GM18867 (cell line): ENCODE data around the gene POLR2C.

ENCODE experiments used
- ATAC-seq: cut with Tn5 transposase; IDR thresholded peaks from one replicate; pipeline ENCODE4 v1.9.1; 2021; ENCODE audit warnings: mild to moderate bottlenecking, moderate library complexity; ENCODE audit not compliant: unreplicated experiment

POLR2C gene

DNA sequence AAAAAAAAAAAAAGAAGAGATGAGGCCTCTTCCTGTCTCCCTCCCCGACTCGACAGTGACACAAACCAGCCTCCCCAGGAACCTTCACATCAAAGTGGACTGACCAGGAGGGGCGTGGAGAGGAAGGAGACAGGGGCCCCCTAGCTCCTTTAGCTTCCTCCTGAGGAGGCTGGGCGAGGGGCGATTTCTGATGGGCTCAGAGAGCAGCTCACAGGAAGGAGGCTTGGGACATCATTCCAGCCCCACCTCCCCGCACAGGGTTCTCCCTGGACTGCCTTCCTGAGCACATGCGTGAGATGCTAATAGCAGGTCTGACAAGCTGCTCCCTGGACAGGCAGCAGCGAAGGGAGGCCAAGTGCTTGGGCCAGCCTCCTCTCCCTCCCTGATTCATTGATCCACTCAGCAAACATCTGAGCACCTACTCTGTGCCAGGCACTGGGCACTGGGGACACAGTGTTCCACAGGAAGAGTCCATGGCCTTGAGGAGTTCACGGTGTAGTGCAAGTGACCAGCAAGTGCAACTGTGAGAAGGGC is 38.2 kb downstream of the POLR2C start:
- ATAC-seq: no peak

DNA sequence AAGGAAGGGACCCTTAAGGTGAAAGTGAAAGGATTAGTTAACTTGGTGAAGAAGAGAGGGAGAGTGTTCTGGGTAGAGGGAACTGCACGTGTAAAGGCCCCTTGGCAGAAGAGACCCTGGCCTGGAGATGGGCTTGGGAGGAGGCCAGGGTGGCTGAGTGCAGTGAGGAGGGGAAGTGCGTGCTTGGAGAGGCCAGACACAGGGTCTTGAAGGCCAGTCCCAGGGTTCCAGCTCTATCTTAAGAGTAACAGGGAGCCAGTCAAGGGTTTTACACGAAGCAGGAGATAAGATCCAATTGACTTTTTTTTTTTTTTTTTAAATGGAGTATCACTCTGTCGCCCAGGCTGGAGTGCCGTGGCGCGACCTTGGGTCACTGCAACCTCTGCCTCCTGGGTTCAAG is 39.0 kb downstream of the POLR2C start:
- no peak for ATAC-seq

DNA sequence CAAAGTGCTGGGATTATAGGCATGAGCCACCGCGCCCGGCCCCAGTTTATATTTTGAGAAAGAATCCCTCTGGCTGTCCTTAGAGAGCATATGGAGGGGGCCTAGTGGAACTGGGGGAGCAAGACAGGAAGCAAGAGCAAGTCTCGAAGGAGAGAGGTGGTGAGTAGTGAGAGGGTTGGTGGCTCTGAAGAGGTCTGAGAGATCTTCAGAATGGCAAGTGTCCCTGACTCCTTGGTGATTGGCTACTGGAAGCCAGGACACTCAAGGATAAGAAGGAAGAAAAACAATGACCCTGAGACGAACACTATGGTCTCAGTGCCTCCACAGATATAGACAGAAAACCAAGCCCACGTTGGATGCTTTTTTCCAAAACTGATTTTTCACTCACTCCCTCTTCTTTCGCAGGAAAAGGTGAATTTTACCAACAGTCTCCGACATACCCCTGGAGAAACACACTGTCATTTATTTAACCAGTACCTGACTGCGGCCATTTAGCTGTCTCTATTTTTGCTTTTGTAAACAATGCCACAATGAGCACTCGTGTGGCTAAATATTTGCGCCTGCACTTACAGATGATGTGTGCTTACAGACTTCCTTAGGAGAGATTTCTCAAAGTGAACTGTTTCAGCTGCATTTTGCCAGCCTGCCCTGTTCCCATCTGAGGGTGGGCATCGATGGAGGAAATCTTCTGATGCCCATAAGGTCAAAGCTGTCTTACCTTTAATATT is 39.7 kb downstream of the POLR2C start:
- ATAC-seq: no peak

DNA sequence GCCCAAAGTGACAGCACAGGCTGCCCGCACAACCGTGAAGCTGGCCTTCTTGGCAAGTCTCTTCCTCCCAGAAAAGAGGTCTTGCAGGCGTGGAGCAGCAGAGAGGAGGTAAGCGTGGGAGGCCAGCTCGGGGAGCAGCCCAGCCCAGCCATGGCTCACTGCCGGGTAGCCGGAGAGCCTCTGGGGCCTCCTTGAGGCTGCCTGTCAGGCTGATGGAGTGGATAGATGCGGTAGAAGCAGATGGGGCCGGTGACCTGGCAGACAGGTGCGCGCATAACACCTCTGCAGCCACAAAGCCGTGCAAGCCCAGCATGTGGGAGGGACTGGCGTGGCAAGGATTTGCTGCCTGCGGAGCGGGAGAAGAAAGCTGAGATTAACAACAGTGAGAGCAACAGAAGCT is 40.9 kb downstream of the POLR2C start:
- no peak for ATAC-seq

DNA sequence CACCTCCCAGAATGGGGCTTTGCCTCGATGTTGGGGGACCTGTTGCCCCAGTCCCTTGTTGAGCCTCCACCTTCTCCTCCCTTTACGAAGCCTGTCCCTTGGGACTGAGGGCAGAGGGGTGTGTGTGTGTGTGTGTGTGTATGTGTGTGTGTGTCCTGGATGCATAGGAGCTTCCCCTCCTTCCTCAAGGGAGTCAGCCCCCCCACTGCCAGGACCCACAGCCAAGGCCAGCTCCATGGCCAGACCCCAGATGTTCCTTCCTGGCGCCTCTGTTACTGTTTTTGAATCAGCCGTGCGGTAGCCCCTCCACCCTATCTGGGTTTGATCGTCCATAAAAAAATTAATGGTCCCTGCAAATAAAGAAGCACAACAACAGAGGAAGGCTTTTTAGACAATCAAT is 41.5 kb downstream of the POLR2C start:
- ATAC-seq: no peak

DNA sequence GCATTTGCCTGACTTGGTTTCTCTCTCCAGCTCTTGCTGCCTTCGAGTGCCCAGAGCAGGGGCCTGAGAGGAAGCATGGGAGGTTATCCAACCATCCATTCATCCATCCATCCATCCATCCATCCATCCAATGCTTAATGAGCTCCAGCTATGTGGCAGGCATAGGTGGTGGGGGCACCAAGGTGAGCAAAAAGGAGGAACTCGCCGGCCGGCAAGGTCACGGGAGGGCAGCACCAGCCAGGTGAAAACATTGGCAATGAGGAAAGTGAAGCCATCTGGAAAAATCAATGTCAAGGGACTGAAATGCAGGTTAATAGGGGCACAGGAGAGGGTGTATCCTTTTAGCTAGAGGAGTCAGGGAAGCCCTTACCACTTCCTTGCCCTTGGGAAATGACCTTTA is 42.0 kb downstream of the POLR2C start:
- no peak for ATAC-seq

DNA sequence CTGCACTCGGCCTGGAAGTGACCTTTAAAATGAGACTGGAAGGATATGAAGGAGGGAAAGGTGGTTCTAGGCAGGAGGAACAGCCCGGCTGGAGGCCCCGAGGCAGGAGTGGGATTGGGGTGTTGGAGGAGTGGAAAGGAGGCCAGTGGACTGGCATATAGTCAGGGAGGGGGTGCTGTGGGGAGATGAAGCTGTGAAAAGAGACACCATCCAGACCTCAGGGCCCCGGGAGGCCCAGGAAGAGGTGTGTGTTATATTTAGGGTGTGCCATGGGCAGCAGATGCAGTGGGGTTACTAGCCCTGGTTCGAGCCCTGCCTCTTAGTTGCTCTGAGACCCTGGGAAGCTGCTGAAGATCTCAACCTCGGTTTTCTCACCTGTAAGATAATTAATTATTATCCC is 42.7 kb downstream of the POLR2C start:
- ATAC-seq: no peak

DNA sequence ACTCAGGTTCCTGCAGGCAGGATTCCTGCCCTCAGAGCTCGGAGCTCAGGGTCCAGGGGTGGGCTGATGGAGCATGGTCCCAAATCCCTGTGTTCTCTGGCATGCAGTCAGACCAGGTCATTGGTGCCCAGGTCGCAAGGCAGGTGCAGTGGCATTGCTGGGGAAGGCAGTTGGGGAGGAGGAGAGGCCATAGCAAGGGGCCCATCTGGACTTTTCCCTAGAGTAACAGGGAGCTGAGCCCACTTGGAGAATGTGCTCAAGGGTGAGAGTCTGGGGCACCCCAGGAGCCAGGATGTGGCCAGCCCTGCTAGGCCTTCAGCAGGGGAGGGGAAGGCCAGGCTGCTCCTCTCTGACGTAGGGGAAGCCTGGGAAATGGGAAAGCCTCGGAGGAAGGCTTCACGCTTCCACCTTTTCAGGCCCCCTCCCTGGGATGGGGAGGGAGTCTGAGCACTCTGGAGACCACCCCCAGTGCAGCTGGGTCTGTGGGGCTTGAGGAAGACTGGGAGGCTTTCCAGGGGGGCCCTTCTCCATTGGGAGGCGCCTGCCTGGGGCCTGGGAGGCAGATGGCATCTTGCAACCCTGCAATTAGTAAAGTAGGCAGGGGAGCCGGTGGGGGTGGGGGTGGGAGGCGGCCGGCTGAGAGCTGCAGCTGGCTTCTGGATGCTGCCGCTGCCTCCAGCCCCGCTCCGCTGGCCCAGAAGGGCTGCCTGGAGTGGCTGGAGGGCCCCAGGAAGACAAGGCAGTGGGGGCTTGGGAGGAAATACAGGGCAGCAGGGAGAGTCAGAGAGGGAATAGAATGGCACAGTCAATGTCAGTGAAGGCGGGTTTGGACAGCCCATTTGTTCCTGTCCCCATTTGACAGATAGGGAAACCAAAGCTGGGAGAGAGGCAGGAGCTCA is 44.9 kb downstream of the POLR2C start:
- no peak for ATAC-seq

DNA sequence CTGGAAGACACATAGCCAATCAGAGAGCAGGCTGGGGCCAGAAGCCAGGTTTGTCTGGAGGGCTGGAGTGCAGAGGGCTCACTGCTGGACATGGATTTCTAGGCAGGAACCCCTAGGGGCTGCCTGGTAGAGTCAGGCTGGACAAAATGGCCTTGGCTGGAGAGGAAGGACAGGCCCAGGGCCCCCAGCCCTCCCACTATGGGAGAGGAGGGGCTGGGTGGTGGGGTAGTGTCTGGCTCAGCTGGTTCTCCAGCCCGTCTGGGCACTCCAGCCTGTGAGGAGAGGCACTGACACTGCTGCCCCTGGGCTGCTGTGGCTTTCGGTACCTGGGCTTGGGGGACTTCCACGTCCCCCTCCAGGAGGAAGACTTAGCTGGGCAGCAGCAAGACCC is 45.6 kb downstream of the POLR2C start:
- no peak for ATAC-seq

DNA sequence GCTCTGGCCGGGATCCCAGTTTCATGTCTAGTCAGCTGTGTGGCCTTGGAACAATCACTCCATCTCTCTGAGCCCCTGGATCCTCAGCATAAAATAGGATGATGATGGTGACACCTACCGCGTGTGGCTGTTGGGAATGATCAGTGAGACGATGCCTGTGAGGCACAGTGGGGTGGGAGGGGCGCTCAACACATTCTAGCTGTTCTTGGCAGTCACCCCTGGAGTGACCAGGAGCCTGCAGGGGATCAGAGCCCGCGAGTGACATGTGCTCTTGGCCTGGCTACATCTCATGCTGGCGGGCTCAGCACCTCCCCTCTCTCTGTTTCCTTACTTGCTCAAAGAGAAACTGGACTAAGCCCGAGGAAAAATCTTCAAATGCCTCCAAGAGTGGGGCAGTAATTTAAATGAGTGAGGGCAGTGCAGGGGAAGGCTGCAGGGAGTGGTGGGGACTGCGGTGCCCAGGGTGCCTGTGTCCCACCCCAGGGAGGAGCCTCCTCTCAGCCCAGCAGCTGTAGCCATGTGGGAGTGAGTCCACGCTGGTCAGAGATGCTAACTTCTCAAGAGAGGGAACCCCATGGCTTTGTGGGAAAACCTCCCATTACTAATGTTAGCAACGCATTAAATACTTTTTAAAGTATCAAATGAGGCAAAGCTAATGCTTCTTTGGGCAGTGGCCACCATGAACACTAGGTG is 46.9 kb downstream of the POLR2C start:
- ATAC-seq: no peak

DNA sequence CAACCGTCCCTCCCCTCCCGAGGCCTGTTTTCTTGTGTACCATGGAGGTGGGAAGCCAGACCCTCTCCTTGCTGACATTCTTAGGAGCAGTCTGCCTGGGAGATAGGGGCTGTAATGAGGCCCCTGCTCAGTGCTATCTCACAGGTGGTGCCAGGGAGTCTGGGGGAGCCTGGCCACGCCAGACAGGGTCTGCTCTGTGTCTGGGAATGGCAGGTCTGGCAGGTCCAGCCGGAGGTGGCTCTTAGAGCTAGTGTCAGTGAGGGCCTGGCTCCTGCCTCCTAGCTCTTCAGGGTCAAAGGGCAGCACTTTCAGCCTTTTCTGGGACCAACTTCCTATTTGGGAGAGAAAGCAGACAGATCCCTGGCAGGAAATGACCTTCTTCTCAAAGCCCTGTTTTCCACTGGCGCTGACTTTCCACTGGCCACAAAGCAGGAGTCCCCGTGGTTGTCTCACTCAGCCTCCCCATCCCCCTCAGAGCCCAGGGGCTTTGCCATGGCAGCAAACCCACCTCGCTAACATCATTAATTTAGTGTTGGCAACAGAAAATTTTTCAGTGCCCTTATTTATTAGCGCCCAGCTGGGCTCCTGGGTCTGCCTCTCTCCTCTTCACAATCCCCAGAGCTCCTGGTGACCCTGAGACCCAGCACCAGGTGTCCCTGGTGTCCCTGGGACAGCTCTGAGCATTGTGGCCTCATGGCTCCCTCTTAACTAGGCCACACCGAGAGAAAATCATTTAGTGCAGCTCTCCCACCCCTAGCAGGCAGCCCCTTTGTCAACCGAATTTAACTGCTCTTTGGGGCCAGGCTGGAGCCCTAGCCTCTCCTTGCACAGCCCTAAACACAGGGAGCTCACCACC is 47.8 kb downstream of the POLR2C start:
- no peak for ATAC-seq

DNA sequence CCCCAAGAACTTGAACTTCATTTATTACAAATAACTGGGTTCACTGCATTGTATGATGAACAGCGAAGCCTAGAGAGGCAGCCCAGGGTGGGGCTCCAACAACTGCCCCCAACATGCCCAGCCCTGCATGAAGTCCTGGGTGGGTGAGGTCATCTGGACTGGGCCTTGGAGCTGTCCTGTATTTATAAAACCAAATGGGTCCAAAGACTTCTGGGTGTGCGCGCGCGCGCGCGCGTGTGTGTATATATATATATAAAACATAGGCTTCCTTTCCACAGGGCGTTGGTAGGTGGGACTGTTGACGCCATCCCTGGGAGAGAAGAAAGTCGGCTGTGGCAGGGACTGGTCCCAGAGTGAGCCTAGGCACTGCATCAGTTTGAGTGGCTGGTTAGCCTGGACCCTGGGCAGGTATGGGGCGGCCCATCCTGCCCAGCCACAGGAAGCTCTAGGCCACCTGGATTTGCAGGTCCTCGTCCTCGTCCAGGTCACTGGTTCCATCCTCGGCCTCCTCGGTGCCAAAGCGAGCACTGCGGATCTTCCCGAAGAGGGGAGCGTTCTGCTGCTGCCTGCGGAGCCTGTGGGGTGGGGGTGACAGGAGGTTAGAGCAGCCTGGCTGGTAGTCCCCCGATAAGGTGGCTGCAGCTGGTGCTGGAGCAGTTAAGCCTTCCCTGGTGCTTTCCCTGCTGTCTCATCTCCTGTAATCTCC is 50.0 kb downstream of the POLR2C start:
- ATAC-seq: no peak

DNA sequence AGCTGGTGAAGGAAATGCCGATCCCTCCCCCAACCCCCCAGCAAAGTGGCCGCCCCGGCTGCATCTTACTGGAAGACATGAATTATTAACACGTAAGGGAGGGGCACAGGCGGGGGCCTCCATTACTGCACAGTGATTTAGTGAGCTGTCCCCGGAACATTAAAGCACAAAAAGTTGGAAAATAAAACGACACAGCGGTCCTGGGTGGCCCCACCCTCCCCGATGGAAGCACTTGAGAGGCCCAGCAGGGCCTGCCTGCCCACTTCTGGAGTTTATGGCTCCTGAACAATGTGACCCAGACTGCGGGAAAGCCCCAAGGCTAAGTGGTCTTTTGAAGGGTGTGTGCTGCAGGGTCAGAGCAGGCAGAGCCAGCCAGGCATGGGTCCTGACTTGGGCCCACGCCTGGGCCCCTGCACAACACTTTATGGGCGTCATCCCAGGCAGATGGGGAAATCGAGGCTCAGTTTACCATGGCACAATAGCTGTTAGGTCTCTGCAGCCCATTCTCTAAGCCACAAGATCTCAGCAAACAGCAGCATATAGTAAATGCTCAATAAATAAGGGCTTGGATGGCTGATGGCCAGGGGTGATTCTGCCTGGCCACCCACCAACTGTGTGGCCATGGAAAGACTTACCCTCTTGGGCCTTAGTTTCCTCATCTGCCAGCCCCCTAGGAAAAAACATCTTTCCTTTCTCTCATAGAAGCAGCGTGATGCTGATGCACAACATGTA is 51.1 kb downstream of the POLR2C start:
- no peak for ATAC-seq

DNA sequence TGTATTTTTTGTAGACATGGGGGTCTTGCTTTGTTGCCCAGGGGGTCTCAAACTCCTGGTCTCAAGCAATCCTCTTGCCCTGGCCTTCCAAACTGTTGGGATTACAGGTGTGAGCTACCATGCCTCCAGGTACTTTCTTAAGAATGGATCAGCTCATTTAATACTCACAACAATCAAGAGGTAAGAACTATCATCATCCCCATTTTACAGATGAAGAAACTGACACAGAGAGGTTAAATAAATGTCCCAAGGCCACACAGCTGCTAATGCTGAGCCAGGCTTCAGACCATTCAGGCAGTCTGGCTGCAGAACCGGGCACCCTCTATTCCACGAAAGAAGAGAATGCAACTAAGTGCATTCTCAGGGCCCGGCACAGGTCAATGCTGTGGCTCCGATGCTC is 51.9 kb downstream of the POLR2C start:
- ATAC-seq: no peak

DNA sequence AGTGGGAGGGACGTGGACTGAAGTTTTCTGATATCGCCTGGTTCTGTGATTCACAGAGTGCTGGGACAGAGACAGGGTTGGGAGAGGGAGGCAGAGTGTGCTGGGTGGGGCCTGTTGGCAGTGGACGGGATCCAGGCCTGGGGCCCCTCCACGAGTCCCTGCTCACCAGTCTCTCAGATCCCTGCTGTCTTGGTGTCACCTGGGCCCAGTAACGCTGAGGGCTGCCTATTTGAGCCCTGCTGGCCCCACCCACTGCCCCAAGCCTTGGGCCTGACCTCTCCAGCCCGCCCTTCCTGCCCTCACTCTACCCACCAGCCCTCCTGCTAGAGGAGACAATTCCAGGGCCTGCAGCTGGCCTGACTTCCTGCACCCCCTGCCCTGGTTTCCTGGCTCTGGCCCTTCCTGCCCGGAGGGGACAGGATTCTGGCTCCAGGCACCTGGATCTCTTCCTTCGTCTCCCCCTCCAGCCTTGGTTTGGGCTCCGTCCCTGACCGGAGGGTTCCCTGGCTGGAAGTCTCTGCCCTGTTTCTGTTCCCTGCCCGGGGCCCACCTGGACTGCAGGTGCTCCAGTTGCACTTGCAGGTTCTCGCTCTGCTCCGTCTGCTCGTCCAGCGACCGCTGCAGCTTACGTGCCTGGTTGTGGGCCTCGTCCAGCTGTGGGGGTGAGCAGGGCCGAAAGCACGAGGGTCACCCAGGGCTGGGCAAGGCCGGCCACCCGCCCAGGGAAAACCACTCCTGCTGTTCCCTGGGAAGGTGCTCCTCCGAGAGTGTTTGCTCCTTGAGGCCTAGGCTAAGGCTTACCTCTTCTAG is 52.5 kb downstream of the POLR2C start:
- ATAC-seq: no peak

DNA sequence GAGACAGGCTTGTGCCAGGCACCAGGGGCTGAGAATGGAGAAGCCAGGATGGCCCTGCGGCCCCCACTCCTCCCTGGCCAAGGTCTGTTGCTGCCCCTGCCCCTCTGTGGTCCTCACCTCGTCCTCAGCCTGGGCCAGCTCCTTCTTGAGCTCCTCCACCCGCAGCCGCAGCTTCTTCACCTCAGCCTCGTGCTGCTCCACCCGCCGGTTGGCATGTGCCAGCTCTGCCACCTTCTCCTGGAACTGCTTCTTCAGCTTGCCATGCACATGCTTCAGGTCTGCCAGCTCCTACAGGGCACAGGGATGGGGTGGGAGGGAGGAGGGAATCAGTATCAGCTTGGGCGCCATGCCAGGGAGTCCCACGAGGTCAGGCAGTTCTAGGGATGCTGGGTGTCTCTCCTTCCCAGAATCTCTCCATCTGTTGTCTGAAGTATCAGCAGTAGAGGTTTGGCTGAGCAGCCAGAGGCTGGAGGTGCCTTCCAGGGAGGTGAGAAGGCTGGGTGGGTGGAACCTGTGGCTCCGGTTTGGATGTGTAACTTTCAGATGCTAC is 53.8 kb downstream of the POLR2C start:
- ATAC-seq: no peak

DNA sequence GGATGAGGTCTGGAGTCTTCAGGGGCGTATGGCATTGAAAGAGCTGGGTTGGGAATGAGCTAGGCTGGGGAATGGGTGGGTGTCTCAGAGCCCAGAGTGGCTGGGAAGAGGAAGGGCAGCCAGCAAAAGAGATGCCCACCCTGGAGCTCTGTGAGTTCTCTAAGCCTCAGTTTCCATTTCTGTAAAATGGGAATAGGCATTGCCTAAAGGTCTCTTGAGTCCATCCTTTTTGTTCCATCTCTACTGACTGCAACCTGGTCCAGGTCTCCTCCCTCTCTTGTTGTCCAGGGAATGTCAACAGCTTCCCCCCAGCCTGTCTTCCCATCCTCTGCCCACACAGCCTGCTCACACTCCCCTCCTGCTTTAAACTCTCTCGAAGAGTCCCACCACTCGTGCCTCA is 54.3 kb downstream of the POLR2C start:
- no peak for ATAC-seq
